LoVo (cell line): Measurements from ENCODE around the gene FAN1.

Experiments used
- DNase-seq: peaks from one replicate; pipeline ENCODE4 v3.0.0-alpha.2; 2016; ENCODE audit warnings: low spot score

Gene FAN1

GRCh38 chr15:30958219-30958618 lies 54.5 kb downstream of the FAN1 start:
- no peak for DNase-seq

GRCh38 chr15:30962079-30962478 lies 58.4 kb downstream of the FAN1 start:
- DNase-seq: no peak

- no peak for DNase-seq
These were observed 58.9 kb downstream of the FAN1 start for GRCh38 chr15:30962659-30963058.

- DNase-seq: no peak
These were observed 60.0 kb downstream of the FAN1 start for GRCh38 chr15:30963681-30964080.

- DNase-seq: no peak
These were observed 66.0 kb downstream of the FAN1 start for GRCh38 chr15:30969724-30970123.

GRCh38 chr15:30973379-30973778 lies 69.7 kb downstream of the FAN1 start:
- DNase-seq: no peak

GRCh38 chr15:30974112-30974511 lies 70.4 kb downstream of the FAN1 start:
- DNase-seq: no peak

GRCh38 chr15:30978328-30978727 lies 74.6 kb downstream of the FAN1 start:
- no peak for DNase-seq

- no peak for DNase-seq
These were observed 75.7 kb downstream of the FAN1 start for GRCh38 chr15:30979457-30979856.

GRCh38 chr15:30984118-30984517 lies 80.4 kb downstream of the FAN1 start:
- no peak for DNase-seq

- no peak for DNase-seq
These were observed 80.8 kb downstream of the FAN1 start for GRCh38 chr15:30984542-30984941.

- no peak for DNase-seq
These were observed 81.4 kb downstream of the FAN1 start for GRCh38 chr15:30985081-30985531.

- DNase-seq: peak; percentile 22
These were observed 86.3 kb downstream of the FAN1 start for GRCh38 chr15:30990036-30990435.

- peak; percentile 15 for DNase-seq
These were observed 86.9 kb downstream of the FAN1 start for GRCh38 chr15:30990446-30991254.

GRCh38 chr15:30991255-30992235 lies 87.8 kb downstream of the FAN1 start, which contains the start of gene MTMR10:
Gene MTMR10, minus strand, starts transcription at chr15:30991628. Its CDS starts 122 bp downstream, at chr15:30991506.
- peak; percentile 91 for DNase-seq

- peak; percentile 9 for DNase-seq
These were observed 88.6 kb downstream of the FAN1 start for GRCh38 chr15:30992249-30992864.
